GM18867 (cell line): ENCODE measurements around the gene UBA52.
A peak's percentile ranks its signal among the peaks of the same experiment; 100 is the strongest.

ENCODE experiments used
- ATAC-seq: cut with Tn5 transposase; IDR thresholded peaks from one replicate; pipeline ENCODE4 v1.9.1; 2021; ENCODE audit warnings: mild to moderate bottlenecking, moderate library complexity; ENCODE audit not compliant: unreplicated experiment

UBA52 gene

GRCh38 chr19:18551631-18552030, 20.0 kb upstream of the UBA52 start:
- no peak for ATAC-seq

GRCh38 chr19:18557411-18558201, 14.1 kb upstream of the UBA52 start, which contains the start of gene KXD1:
Gene KXD1 (plus strand): TSS chr19:18557870. CDS start chr19:18562057, 4,187 bp downstream.
- peak; percentile 92 for ATAC-seq

- ATAC-seq, result no peak
Observed at GRCh38 chr19:18558202-18558555, 13.5 kb upstream of the UBA52 start.

DNA sequence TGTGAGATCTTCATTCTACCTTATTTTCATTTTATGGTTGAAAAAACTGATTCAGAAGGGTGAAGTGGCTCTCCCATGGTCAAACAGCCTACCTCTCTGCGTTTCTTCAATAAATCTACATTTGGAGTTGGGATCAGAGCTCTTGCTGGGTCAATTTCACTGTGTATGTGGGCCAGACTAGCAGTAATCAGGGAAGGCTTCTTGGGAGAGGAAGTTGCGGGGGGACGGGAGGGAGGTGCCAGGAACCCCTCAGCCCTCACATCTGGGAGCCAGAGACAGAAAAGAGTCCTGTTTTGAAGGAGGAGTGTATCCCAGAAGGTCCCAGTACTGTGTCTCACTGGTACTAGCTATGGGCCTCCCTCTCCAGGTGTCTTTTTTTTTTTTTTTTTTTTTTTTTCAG, 13.1 kb upstream of the UBA52 start:
- no peak for ATAC-seq

- no peak for ATAC-seq
Observed at GRCh38 chr19:18559685-18560084, 12.0 kb upstream of the UBA52 start.

GRCh38 chr19:18562086-18562485, 9.6 kb upstream of the UBA52 start:
- no peak for ATAC-seq

- no peak for ATAC-seq
Observed at GRCh38 chr19:18566953-18567352, 4.7 kb upstream of the UBA52 start.

- ATAC-seq, result no peak
Observed at GRCh38 chr19:18568367-18568766, 3.3 kb upstream of the UBA52 start.

DNA sequence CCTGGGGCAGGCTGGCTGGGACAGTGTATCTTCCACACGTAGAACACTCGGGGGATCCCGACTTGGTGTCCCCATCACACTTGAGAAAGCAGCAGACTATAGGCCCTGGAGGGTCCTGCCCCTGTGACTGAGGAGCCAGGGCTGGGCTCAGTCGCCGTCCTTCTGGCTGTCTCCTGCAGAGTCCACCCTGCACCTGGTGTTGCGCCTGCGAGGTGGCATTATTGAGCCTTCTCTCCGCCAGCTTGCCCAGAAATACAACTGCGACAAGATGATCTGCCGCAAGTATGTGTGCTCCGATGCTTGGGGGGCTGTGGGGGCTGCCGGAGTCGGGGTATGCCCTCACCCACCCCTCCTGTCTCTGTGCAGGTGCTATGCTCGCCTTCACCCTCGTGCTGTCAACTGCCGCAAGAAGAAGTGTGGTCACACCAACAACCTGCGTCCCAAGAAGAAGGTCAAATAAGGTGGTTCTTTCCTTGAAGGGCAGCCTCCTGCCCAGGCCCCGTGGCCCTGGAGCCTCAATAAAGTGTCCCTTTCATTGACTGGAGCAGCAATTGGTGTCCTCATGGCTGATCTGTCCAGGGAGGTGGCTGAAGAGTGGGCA, 3.1 kb downstream of the UBA52 start:
- no peak for ATAC-seq

GRCh38 chr19:18576383-18576782, 4.7 kb downstream of the UBA52 start:
- ATAC-seq, result no peak

DNA sequence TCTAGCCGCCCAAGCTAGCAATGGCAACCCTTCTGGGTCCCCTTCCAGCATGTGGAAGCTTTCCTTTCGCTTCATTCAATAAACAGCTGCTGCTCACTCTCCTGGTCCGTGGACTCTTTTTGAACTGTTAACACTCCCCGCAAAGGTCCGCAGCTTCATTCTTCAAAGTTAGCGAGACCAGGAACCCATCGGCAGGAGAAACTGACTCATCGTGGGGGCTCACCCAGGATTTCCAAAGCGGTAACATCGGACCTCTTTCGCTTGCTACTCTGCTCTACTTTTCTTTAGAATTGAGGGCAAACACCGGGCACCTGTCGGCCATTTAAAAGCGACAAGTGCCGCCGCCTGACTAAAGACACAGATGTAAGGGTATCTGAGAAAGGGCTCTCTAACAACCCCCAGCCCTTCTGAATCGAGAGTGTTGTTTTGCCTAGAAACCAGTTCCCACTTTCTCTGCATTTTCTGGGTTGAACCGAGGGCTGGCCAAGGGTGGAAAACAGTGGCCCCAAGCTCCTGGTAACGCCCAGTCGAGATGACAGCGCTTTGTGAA, 5.8 kb downstream of the UBA52 start:
- no peak for ATAC-seq

DNA sequence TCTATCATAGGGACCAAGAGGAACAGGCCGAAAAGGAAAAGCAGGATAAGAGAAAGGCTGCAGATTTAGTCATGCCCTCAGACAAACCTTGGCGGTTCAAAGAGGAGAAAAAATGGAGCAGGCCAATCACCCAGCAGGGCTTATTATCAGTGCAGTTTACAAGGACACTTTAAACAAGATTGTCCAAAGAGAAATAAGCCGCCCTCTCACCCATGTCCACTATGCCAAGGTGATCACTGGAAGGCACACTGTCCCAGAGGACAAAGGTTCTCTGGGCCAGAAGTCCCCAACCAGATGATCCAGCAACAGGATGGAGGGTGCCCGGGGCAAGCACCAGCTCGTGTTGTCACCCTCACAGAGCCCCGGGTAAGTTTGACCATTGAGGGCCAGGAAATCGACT, 8.7 kb downstream of the UBA52 start:
- no peak for ATAC-seq

DNA sequence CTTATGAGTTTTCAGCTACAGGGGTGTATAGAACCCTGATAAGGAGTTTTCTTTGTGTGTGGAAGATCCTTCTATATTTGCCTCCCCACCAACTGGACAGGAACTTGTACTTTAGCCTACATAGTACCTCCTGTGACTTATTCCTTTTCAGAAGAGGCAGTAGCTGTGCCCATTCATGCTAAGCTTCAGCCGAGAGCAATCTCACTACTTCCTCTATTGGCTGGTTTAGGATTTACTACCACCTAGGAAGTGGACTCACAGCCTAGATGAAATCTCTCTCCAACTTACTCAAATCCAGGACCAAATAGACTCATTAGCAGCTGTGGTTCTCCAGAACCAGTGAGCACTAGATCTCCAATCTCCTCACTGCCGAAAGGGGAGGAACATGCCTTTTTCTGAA, 14.6 kb downstream of the UBA52 start:
- ATAC-seq, result no peak

- no peak for ATAC-seq
Observed at GRCh38 chr19:18587561-18587960, 15.9 kb downstream of the UBA52 start.

GRCh38 chr19:18587962-18588610, 16.4 kb downstream of the UBA52 start:
- no peak for ATAC-seq

DNA sequence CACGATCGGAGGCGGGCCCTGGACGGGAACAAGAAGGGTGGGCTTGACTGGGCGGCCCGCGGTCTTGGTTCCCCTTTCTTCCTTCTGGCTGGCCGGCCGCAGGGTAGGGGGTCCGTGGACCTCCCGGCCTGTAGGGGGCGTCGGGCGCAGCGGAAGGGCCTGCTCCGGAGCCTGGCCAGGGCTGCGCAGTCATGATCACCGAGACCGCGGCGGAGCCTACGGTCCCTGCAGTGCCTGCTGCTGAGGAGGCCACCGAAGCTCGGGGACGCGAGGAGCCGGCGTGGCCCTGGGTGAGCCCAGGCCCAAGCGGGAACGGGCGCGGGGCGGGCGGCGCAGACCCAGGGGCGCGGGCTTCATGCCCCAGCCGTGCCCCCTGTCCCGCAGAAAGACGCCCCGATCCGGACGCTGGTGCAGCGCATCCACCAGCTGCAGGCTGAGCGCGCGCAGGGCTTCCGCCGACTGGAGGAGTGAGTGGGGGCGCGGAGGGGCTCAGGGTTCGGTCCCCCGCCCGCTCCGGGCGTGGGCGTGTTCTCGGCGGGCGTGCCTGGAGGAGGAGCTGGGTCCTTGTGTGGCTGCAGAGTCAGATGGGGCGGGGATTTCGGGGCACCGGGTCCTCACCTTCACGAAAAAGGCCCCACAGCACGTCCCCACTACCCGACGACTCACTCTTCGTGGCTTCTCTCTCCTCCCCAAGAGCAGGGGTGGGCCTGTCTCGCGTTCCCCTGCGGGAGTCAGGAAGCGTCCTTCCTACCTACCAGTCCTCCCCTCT, 17.1 kb downstream of the UBA52 start, which contains the start of gene REX1BD:
REX1BD (plus strand) TSS at position 188 of the 769 bp plus-strand sequence; CDS start at position 192, 4 bp downstream.
- peak; percentile 81 for ATAC-seq

- ATAC-seq, result peak; percentile 28
Observed at GRCh38 chr19:18589380-18590272, 18.0 kb downstream of the UBA52 start.

GRCh38 chr19:18590273-18591272, 18.9 kb downstream of the UBA52 start:
- no peak for ATAC-seq
